Fibroblast of lung (primary cell): ENCODE results near the gene DNAH6. TPM values are rescaled to one million over a fixed set of nuclear protein-coding genes. Genes with fewer than 3 reads are reported as not detected.
"Not testable (repeated sequence)": the region's sequence is repeated elsewhere in the genome, so short reads cannot be mapped to it uniquely, and the experiment has no call there.

Source experiments
- DNase-seq, 2 donors: peaks; one replicate each; pipeline versions ENCODE4 v3.0.0 to v3.0.0-alpha.2; 2010; ENCODE audit warnings: low read depth in 2 of 2
- H2AFZ ChIP-seq: 2 replicates; pipeline ENCODE4 v1.5.1; 2012; ENCODE audit warnings: low read length, control low read depth, inconsistent platforms
- H3K27ac ChIP-seq: 2 replicates; pipeline ENCODE4 v1.5.1; 2011; ENCODE audit warnings: low read length, control low read depth; ENCODE audit not compliant: insufficient read depth
- H3K27me3 ChIP-seq: 2 replicates; pipeline ENCODE4 v1.5.1; 2011; ENCODE audit warnings: mild to moderate bottlenecking, low read length; ENCODE audit not compliant: control insufficient read depth, insufficient read depth
- H3K36me3 ChIP-seq: 2 replicates; pipeline ENCODE4 v1.5.1; 2011; ENCODE audit warnings: low read length; ENCODE audit not compliant: control insufficient read depth, insufficient read depth
- H3K4me1 ChIP-seq: 2 replicates; pipeline ENCODE4 v1.5.1; 2011; ENCODE audit warnings: low read length; ENCODE audit not compliant: control insufficient read depth, insufficient read depth; ENCODE audit errors: extremely low read depth
- H3K4me2 ChIP-seq: 2 replicates; pipeline ENCODE4 v1.5.1; 2011; ENCODE audit warnings: low read length, control low read depth; ENCODE audit not compliant: insufficient read depth; ENCODE audit errors: extremely low read depth
- H3K4me3 ChIP-seq, 4 experiments: fragments of 200-600 bp in 1 of 4; sonication (generic) in 1 of 4; replicated peaks in 1 of 4; 2 replicates each; pipeline ENCODE4 v1.5.1; 2011 to 2016; ENCODE audit warnings: low read length in 4 of 4, low read depth in 3 of 4, mild to moderate bottlenecking in 3 of 4, control low read depth in 2 of 4, inconsistent platforms in 1 of 4, mixed read lengths in 1 of 4; ENCODE audit not compliant: insufficient read depth in 1 of 4; ENCODE audit errors: control extremely low read depth in 1 of 4
- H3K79me2 ChIP-seq: 2 replicates; pipeline ENCODE4 v1.5.1; 2012; ENCODE audit warnings: mild to moderate bottlenecking, low read length, inconsistent platforms; ENCODE audit not compliant: control insufficient read depth, insufficient read depth
- H3K9ac ChIP-seq: 2 replicates; pipeline ENCODE4 v1.5.1; 2011; ENCODE audit warnings: mild to moderate bottlenecking, low read length, control low read depth; ENCODE audit not compliant: insufficient read depth
- H3K9me3 ChIP-seq: 2 replicates; pipeline ENCODE4 v1.5.1; 2012; ENCODE audit warnings: low read depth, low read length; ENCODE audit not compliant: control insufficient read depth, insufficient read depth
- H4K20me1 ChIP-seq: 2 replicates; pipeline ENCODE4 v1.5.1; 2011; ENCODE audit warnings: low read length; ENCODE audit not compliant: control insufficient read depth, insufficient read depth; ENCODE audit errors: extremely low read depth
- CTCF ChIP-seq, 2 donors: IDR thresholded peaks in 1 of 2; conservative IDR thresholded peaks in 1 of 2; 1 replicate in 1 of 2; 2 replicates in 1 of 2; pipeline ENCODE4 v1.5.1; 2011 to 2012; ENCODE audit warnings: low read length in 2 of 2, control low read depth in 1 of 2, inconsistent platforms in 1 of 2, low read depth in 1 of 2, mild to moderate bottlenecking in 1 of 2
- EZH2 ChIP-seq: IDR thresholded peaks from 2 replicates; pipeline ENCODE4 v1.5.1; 2012; ENCODE audit warnings: low read length, control low read depth, mild to moderate bottlenecking; ENCODE audit errors: missing control alignments
- polyA plus RNA-seq, 2 donors: library from polyadenylated mRNA; depleted of rRNA in 1 of 2; stranded (reverse) in 1 of 2; unstranded in 1 of 2; fragments of >200 nt; gene quantifications; 2 replicates each; pipeline ENCODE4 v1.2.1, GENCODE V29; 2011 to 2012; ENCODE audit warnings: missing spikeins in 1 of 2
- total RNA-seq: library from RNA; depleted of rRNA; stranded (reverse); fragments of >200 nt; gene quantifications from 2 replicates; pipeline ENCODE4 v1.2.1, GENCODE V29; 2014

DNAH6 gene
- total and polyA plus RNA-seq, 2 donors (not counting 1 experiment from before 2014, with no cell fraction given), result under 0.01 to 0.01 TPM

GRCh38 chr2:84496386-84496785, 19.9 kb upstream of the DNAH6 start:
- Histone ChIP-seq H3K4me3 (no peak overlapping the region), H3K4me2 (no peak overlapping the region), H3K79me2 (no peaks in the 10 kb centered on the region), H3K36me3 (no peaks in the 10 kb centered on the region), H3K9ac (no peak overlapping the region), H3K27me3 (no peaks in the 10 kb centered on the region), H3K9me3 (no peaks in the 10 kb centered on the region), H4K20me1 (no peaks in the 10 kb centered on the region), H3K4me1 (peaks cover 3% of the 10 kb centered on the region), H2AFZ (no peak overlapping the region), H3K27ac (no peak overlapping the region)
- DNase-seq, result no peak
- TF ChIP-seq CTCF (conservative IDR thresholded peaks at IDR 0.05 in 1 of 2, IDR thresholded peaks at IDR 0.05 in 1 of 2; ENCODE audit: low read depth in 1 of 2, low read length in 2 of 2) (no peak), EZH2 (no peak)

GRCh38 chr2:84497285-84497684, 19.0 kb upstream of the DNAH6 start:
- Histone ChIP-seq H2AFZ (no peak overlapping the region), H3K4me3 (no peak overlapping the region), H3K9ac (no peak overlapping the region), H4K20me1 (no peaks in the 10 kb centered on the region), H3K27ac (no peak overlapping the region), H3K27me3 (no peaks in the 10 kb centered on the region), H3K36me3 (no peaks in the 10 kb centered on the region), H3K4me2 (no peak overlapping the region), H3K4me1 (peaks cover 3% of the 10 kb centered on the region), H3K9me3 (no peaks in the 10 kb centered on the region), H3K79me2 (no peaks in the 10 kb centered on the region)
- DNase-seq, result no peak
- TF ChIP-seq CTCF (conservative IDR thresholded peaks at IDR 0.05 in 1 of 2, IDR thresholded peaks at IDR 0.05 in 1 of 2; ENCODE audit: low read depth in 1 of 2, low read length in 2 of 2) (no peak), EZH2 (no peak)

- TF ChIP-seq EZH2 (no peak), CTCF (conservative IDR thresholded peaks at IDR 0.05 in 1 of 2, IDR thresholded peaks at IDR 0.05 in 1 of 2; ENCODE audit: low read depth in 1 of 2, low read length in 2 of 2) (no peak)
- H3K9me3 ChIP-seq, result no peaks in the 10 kb centered on the region
- no peaks in the 10 kb centered on the region for H3K79me2 ChIP-seq
- peaks cover 3% of the 10 kb centered on the region for H3K4me1 ChIP-seq
- H3K27me3 ChIP-seq, result no peaks in the 10 kb centered on the region
- no peak overlapping the region for H3K27ac ChIP-seq
- H3K36me3 ChIP-seq, result no peaks in the 10 kb centered on the region
- H3K4me2 ChIP-seq, result no peak overlapping the region
- H2AFZ ChIP-seq, result no peak overlapping the region
- H3K9ac ChIP-seq, result no peak overlapping the region
- H3K4me3 ChIP-seq, result no peak overlapping the region
- no peak for DNase-seq
- no peaks in the 10 kb centered on the region for H4K20me1 ChIP-seq
Measured at GRCh38 chr2:84498150-84498799, 18.0 kb upstream of the DNAH6 start.

GRCh38 chr2:84511024-84511423, 5.3 kb upstream of the DNAH6 start:
- not testable (repeated sequence) for H3K9me3 ChIP-seq, H3K36me3 ChIP-seq, DNase-seq, H3K79me2 ChIP-seq, H3K9ac ChIP-seq, H3K4me2 ChIP-seq, H3K27ac ChIP-seq, H3K4me3 ChIP-seq, H3K4me1 ChIP-seq, H2AFZ ChIP-seq, H3K27me3 ChIP-seq, H4K20me1 ChIP-seq
